ENCODE measurements around the gene SLC22A16. TPM values are rescaled to one million over a fixed set of nuclear protein-coding genes. Genes with fewer than 3 reads are reported as not detected.

SLC22A16 gene
- total and polyA plus RNA-seq, 2 donors (not counting 1 experiment from before 2014, with no cell fraction given) = not detected

- Histone ChIP-seq H3K4me1 (ENCODE audit: control insufficient read depth, extremely low read depth, insufficient read depth, low read length) (peaks cover 6% of the 10 kb centered on the region), H3K9me3 (ENCODE audit: control insufficient read depth, insufficient read depth, low read depth, low read length) (no peaks in the 10 kb centered on the region), H3K79me2 (ENCODE audit: control insufficient read depth, insufficient read depth, low read length) (no peaks in the 10 kb centered on the region), H2AFZ (ENCODE audit: low read length) (no peak overlapping the region), H3K36me3 (ENCODE audit: control insufficient read depth, insufficient read depth, low read length) (no peaks in the 10 kb centered on the region), H3K4me3 (replicated peaks in 1 of 4; ENCODE audit: control extremely low read depth in 1 of 4, insufficient read depth in 1 of 4, low read depth in 3 of 4, low read length in 4 of 4) (no peak overlapping the region), H3K27me3 (ENCODE audit: control insufficient read depth, insufficient read depth, low read length) (no peaks in the 10 kb centered on the region), H4K20me1 (ENCODE audit: control insufficient read depth, extremely low read depth, insufficient read depth, low read length) (no peaks in the 10 kb centered on the region), H3K27ac (ENCODE audit: insufficient read depth, low read length) (no peak overlapping the region), H3K4me2 (ENCODE audit: extremely low read depth, insufficient read depth, low read length) (peak overlapping the region; percentile 6), H3K9ac (ENCODE audit: insufficient read depth, low read length) (no peak overlapping the region)
- peak in 1 of 2 donors; percentile 45 for DNase-seq (ENCODE audit: low read depth in 2 of 2)
- TF ChIP-seq CTCF (conservative IDR thresholded peaks at IDR 0.05 in 1 of 2, IDR thresholded peaks at IDR 0.05 in 1 of 2; ENCODE audit: low read depth in 1 of 2, low read length in 2 of 2) = no peak
- TF ChIP-seq EZH2 (IDR thresholded peaks at IDR 0.05; ENCODE audit: low read length, missing control alignments) = no peak
Measured at GRCh38 chr6:110398778-110399177, 77.6 kb downstream of the SLC22A16 start.

GRCh38 chr6:110395221-110395620 lies 81.2 kb downstream of the SLC22A16 start:
- no peaks in the 10 kb centered on the region for H3K36me3 ChIP-seq (ENCODE audit: control insufficient read depth, insufficient read depth, low read length)
- TF ChIP-seq EZH2 (IDR thresholded peaks at IDR 0.05; ENCODE audit: low read length, missing control alignments) (no peak), CTCF (conservative IDR thresholded peaks at IDR 0.05 in 1 of 2, IDR thresholded peaks at IDR 0.05 in 1 of 2; ENCODE audit: low read depth in 1 of 2, low read length in 2 of 2) (no peak)

GRCh38 chr6:110394409-110394808 lies 82.0 kb downstream of the SLC22A16 start:
- no peaks in the 10 kb centered on the region for H3K9me3 ChIP-seq (ENCODE audit: control insufficient read depth, insufficient read depth, low read depth, low read length)
- DNase-seq (ENCODE audit: low read depth in 2 of 2) = no peak
- H3K9ac ChIP-seq (ENCODE audit: insufficient read depth, low read length) = no peak overlapping the region
- H3K36me3 ChIP-seq (ENCODE audit: control insufficient read depth, insufficient read depth, low read length) = no peaks in the 10 kb centered on the region
- no peaks in the 10 kb centered on the region for H3K27me3 ChIP-seq (ENCODE audit: control insufficient read depth, insufficient read depth, low read length)
- H4K20me1 ChIP-seq (ENCODE audit: control insufficient read depth, extremely low read depth, insufficient read depth, low read length) = no peaks in the 10 kb centered on the region
- H2AFZ ChIP-seq (ENCODE audit: low read length) = no peak overlapping the region
- TF ChIP-seq EZH2 (IDR thresholded peaks at IDR 0.05; ENCODE audit: low read length, missing control alignments) (no peak), CTCF (conservative IDR thresholded peaks at IDR 0.05 in 1 of 2, IDR thresholded peaks at IDR 0.05 in 1 of 2; ENCODE audit: low read depth in 1 of 2, low read length in 2 of 2) (no peak)
- no peak overlapping the region for H3K27ac ChIP-seq (ENCODE audit: insufficient read depth, low read length)
- H3K4me3 ChIP-seq (replicated peaks in 1 of 4; ENCODE audit: control extremely low read depth in 1 of 4, insufficient read depth in 1 of 4, low read depth in 3 of 4, low read length in 4 of 4) = no peak overlapping the region
- H3K4me2 ChIP-seq (ENCODE audit: extremely low read depth, insufficient read depth, low read length) = no peak overlapping the region
- no peaks in the 10 kb centered on the region for H3K79me2 ChIP-seq (ENCODE audit: control insufficient read depth, insufficient read depth, low read length)
- H3K4me1 ChIP-seq (ENCODE audit: control insufficient read depth, extremely low read depth, insufficient read depth, low read length) = peaks cover 3% of the 10 kb centered on the region

More at GRCh38 chr6:110395221-110395620, 81.2 kb downstream of the SLC22A16 start:
- Histone ChIP-seq H3K4me1 (ENCODE audit: control insufficient read depth, extremely low read depth, insufficient read depth, low read length) (peaks cover 6% of the 10 kb centered on the region), H3K27me3 (ENCODE audit: control insufficient read depth, insufficient read depth, low read length) (no peaks in the 10 kb centered on the region), H3K79me2 (ENCODE audit: control insufficient read depth, insufficient read depth, low read length) (no peaks in the 10 kb centered on the region), H3K9ac (ENCODE audit: insufficient read depth, low read length) (no peak overlapping the region), H3K27ac (ENCODE audit: insufficient read depth, low read length) (no peak overlapping the region), H3K4me2 (ENCODE audit: extremely low read depth, insufficient read depth, low read length) (no peak overlapping the region), H2AFZ (ENCODE audit: low read length) (no peak overlapping the region), H4K20me1 (ENCODE audit: control insufficient read depth, extremely low read depth, insufficient read depth, low read length) (no peaks in the 10 kb centered on the region), H3K4me3 (replicated peaks in 1 of 4; ENCODE audit: control extremely low read depth in 1 of 4, insufficient read depth in 1 of 4, low read depth in 3 of 4, low read length in 4 of 4) (no peak overlapping the region), H3K9me3 (ENCODE audit: control insufficient read depth, insufficient read depth, low read depth, low read length) (no peaks in the 10 kb centered on the region)
- no peak for DNase-seq (ENCODE audit: low read depth in 2 of 2)

Data from fibroblast of lung (primary cell).